Adrenal gland (tissue), 12 donors: ENCODE results near the gene KARS1. TPM values are rescaled to one million over a fixed set of nuclear protein-coding genes. Genes with fewer than 3 reads are reported as not detected.
A peak's percentile ranks its signal among the peaks of the same experiment; 100 is the strongest.

ENCODE experiments used
- DNase-seq, 7 donors: peaks; one replicate each; pipeline ENCODE4 v3.0.0-alpha.2; 2019 to 2020
- H3K27ac ChIP-seq, 5 donors: fragments of 200-600 bp; sonication (generic) in 4 of 5; 1 replicate in 3 of 5; 2 replicates in 2 of 5; pipeline versions ENCODE4 v1.5.1 to v1.8.0; 2016 to 2020; ENCODE audit warnings: mild to moderate bottlenecking in 1 of 5
- H3K27me3 ChIP-seq: fragments of 200-600 bp; 2 replicates; pipeline ENCODE4 v1.8.0; 2021
- H3K36me3 ChIP-seq, 2 donors: fragments of 200-600 bp; replicated peaks in 1 of 2; 1 replicate in 1 of 2; 2 replicates in 1 of 2; pipeline versions ENCODE4 v1.5.1 to v1.8.0; 2018 to 2022
- H3K4me1 ChIP-seq, 2 donors: fragments of 200-600 bp; replicated peaks in 1 of 2; 1 replicate in 1 of 2; 2 replicates in 1 of 2; pipeline versions ENCODE4 v1.5.1 to v1.8.0; 2018 to 2021
- H3K4me3 ChIP-seq, 4 donors: fragments of 200-600 bp; sonication (generic) in 3 of 4; one replicate each; pipeline ENCODE4 v1.5.1; 2016 to 2018
- H3K9me3 ChIP-seq, 3 donors: fragments of 200-600 bp; sonication (generic) in 1 of 3; replicated peaks in 1 of 3; 1 replicate in 2 of 3; 2 replicates in 1 of 3; pipeline versions ENCODE4 v1.5.1 to v1.8.0; 2016 to 2021
- CTCF ChIP-seq, 6 experiments: fragments of 450-650 bp in 4 of 6; fragments of 200-600 bp in 2 of 6; sonication (generic) in 1 of 6; IDR thresholded peaks; 1 replicate in 5 of 6; 2 replicates in 1 of 6; pipeline versions ENCODE4 v1.5.1 to v1.8.0; 2016 to 2021; ENCODE audit warnings: antibody characterized with exemption in 6 of 6, mild to moderate bottlenecking in 2 of 6, moderate library complexity in 1 of 6
- POLR2A ChIP-seq, 2 donors: fragments of 450-650 bp; IDR thresholded peaks; one replicate each; pipeline ENCODE4 v1.6.1; 2017; ENCODE audit warnings: antibody characterized with exemption in 2 of 2, mild to moderate bottlenecking in 2 of 2, moderate library complexity in 1 of 2
- WGBS, 4 donors: extraction: QIAGEN DNeasy Blood & Tissue Kit in 2 of 4; methylation state at CpG; one replicate each; pipeline versions ENCODE4 v1.1.5 to v1.1.7; 2013 to 2017; 5-methylcytosine and 5-hydroxymethylcytosine counted together
- intact Hi-C, 2 donors: fragments of 100-400 bp; cut with DNase I; formaldehyde crosslinking; loops; one replicate each; pipeline versions ENCODE4 v1.14.1 to v1.15.0; 2022 to 2023
- polyA plus RNA-seq, 3 donors: library from polyadenylated mRNA; stranded (reverse); fragments of 200-250 nt in 2 of 3; fragments of 350-450 nt in 1 of 3; fragmentation: Illumina TruSeq in 1 of 3; extraction: RNeasy Lipid Tissue Mini Kit (QIAGEN cat#74804) in 1 of 3; gene quantifications; one replicate each; pipeline ENCODE4 v1.2.3, GENCODE V29; 2013 to 2014
- total RNA-seq, 9 donors: library from RNA; depleted of rRNA in 4 of 9; stranded (reverse); fragments of >200 nt in 4 of 9; fragments of 120-200 nt in 1 of 9; fragmentation: NEBNext Ultra II Directional in 1 of 9; extraction: Animal tissue kit (Norgen Biotek cat#: 25700) in 1 of 9; gene quantifications; one replicate each; pipeline versions ENCODE4 v1.1.0 to v1.2.4, GENCODE V29; 2013 to 2023
- donor health status: healthy with polysubstance abuse.
- donor health status: Bipolar disorder and iron deficiency.
- donor health status: DM: yes; HTN: yes; CAD: no.
- donor health status: DM: no; HTN: no; CAD: no.
- donor health status: DM: no; HTN: no; CAD: no.
- donor health status: DM: yes; HTN: yes; CAD: no.

The KARS1 gene
- total and polyA plus RNA-seq, 12 donors = 48.4 to 156 (median 78.3) TPM

GRCh38 chr16:75629132-75629531, 18.3 kb downstream of the KARS1 start:
- 85 to 94% (median 93%) methylated on average over 10 of the region's 10 CpGs for WGBS, 4 donors
- intact Hi-C loops = loop anchor here in 1 of 2 donors (10.0 kb wide), 1 partner anchor 154 kb away; no protein-coding TSS in a partner anchor
- DNase-seq = peak in 1 of 7 donors; percentile 20
- TF ChIP-seq POLR2A (IDR thresholded peaks at IDR 0.05) = no peak
- TF ChIP-seq CTCF (IDR thresholded peaks at IDR 0.05) = no peak
- Histone ChIP-seq H3K36me3 (peaks cover 0 to 83% of the 10 kb centered on the region in 2 donors), H3K27ac (no peak overlapping the region), H3K27me3 (no peaks in the 10 kb centered on the region), H3K9me3 (no peaks in the 10 kb centered on the region), H3K4me1 (no peaks in the 10 kb centered on the region), H3K4me3 (no peak overlapping the region)

GRCh38 chr16:75628351-75628750, 19.1 kb downstream of the KARS1 start:
- intact Hi-C loops = loop anchor here in 1 of 2 donors (10.0 kb wide), 1 partner anchor 154 kb away; no protein-coding TSS in a partner anchor
- no peak for DNase-seq
- Histone ChIP-seq H3K36me3 (peaks cover 0 to 75% of the 10 kb centered on the region in 2 donors), H3K4me1 (peaks cover 0 to 4% of the 10 kb centered on the region in 2 donors), H3K27ac (no peak overlapping the region), H3K27me3 (no peaks in the 10 kb centered on the region), H3K9me3 (no peaks in the 10 kb centered on the region), H3K4me3 (no peak overlapping the region)
- TF ChIP-seq POLR2A (IDR thresholded peaks at IDR 0.05) (no peak), CTCF (IDR thresholded peaks at IDR 0.05) (no peak)
- WGBS, 4 donors = 81 to 91% (median 84%) methylated on average over 4 of the region's 4 CpGs

- no peak overlapping the region for H3K4me3 ChIP-seq
- H3K27ac ChIP-seq = no peak overlapping the region
- DNase-seq = no peak
- 45 to 53% (median 52%) methylated on average over 3 of the region's 3 CpGs for WGBS, 4 donors
- intact Hi-C loops = loop anchor here in 1 of 2 donors (10.0 kb wide), 1 partner anchor 153 kb away; no protein-coding TSS in a partner anchor
- TF ChIP-seq CTCF (IDR thresholded peaks at IDR 0.05) (no peak), POLR2A (IDR thresholded peaks at IDR 0.05) (no peak)
- peaks cover 0 to 70% of the 10 kb centered on the region in 2 donors for H3K36me3 ChIP-seq
- H3K4me1 ChIP-seq = peaks cover 0 to 5% of the 10 kb centered on the region in 2 donors
- H3K27me3 ChIP-seq = no peaks in the 10 kb centered on the region
- no peaks in the 10 kb centered on the region for H3K9me3 ChIP-seq
These were observed 19.6 kb downstream of the KARS1 start for GRCh38 chr16:75627851-75628250.

GRCh38 chr16:75626806-75627205, 20.7 kb downstream of the KARS1 start:
- Histone ChIP-seq H3K9me3 (no peaks in the 10 kb centered on the region), H3K36me3 (peaks cover 0 to 60% of the 10 kb centered on the region in 2 donors), H3K27me3 (no peaks in the 10 kb centered on the region), H3K27ac (no peak overlapping the region), H3K4me3 (no peak overlapping the region), H3K4me1 (peaks cover 9 to 15% of the 10 kb centered on the region in 2 donors)
- TF ChIP-seq CTCF (IDR thresholded peaks at IDR 0.05) (no peak), POLR2A (IDR thresholded peaks at IDR 0.05) (no peak)
- no peak for DNase-seq
- intact Hi-C loops = loop anchor here in 1 of 2 donors (10.0 kb wide), 1 partner anchor 152 kb away; no protein-coding TSS in a partner anchor
- WGBS, 4 donors = 94 to 96% (median 94%) methylated on average over 4 of the region's 4 CpGs
